HG03442 (cell line): ENCODE data around the gene CHAT.

Experiments used
- ATAC-seq: cut with Tn5 transposase; IDR thresholded peaks from one replicate; pipeline ENCODE4 v1.9.1; 2021; ENCODE audit warnings: mild to moderate bottlenecking, moderate library complexity; ENCODE audit not compliant: unreplicated experiment

The CHAT gene

GRCh38 chr10:49651039-49651835 is 37.4 kb downstream of the CHAT start:
- ATAC-seq = no peak

GRCh38 chr10:49651917-49652316 is 38.1 kb downstream of the CHAT start:
- no peak for ATAC-seq

GRCh38 chr10:49652421-49653272 is 38.8 kb downstream of the CHAT start:
- ATAC-seq = no peak

GRCh38 chr10:49653273-49653929 is 39.6 kb downstream of the CHAT start:
- ATAC-seq = no peak

- no peak for ATAC-seq
Observed at GRCh38 chr10:49654036-49654693, 40.3 kb downstream of the CHAT start.

- ATAC-seq = no peak
Observed at GRCh38 chr10:49655099-49655498, 41.3 kb downstream of the CHAT start.

GRCh38 chr10:49656845-49657493 is 43.1 kb downstream of the CHAT start:
- ATAC-seq = no peak

GRCh38 chr10:49657606-49658005 is 43.8 kb downstream of the CHAT start:
- ATAC-seq = no peak

- no peak for ATAC-seq
Observed at GRCh38 chr10:49661140-49661856, 47.5 kb downstream of the CHAT start.

- ATAC-seq = no peak
Observed at GRCh38 chr10:49662169-49662830, 48.5 kb downstream of the CHAT start.

- ATAC-seq = no peak
Observed at GRCh38 chr10:49663596-49663995, 49.8 kb downstream of the CHAT start.

- ATAC-seq = no peak
Observed at GRCh38 chr10:49664006-49664841, 50.4 kb downstream of the CHAT start.

- no peak for ATAC-seq
Observed at GRCh38 chr10:49664842-49665355, 51.1 kb downstream of the CHAT start.

- ATAC-seq = no peak
Observed at GRCh38 chr10:49666054-49666615, 52.3 kb downstream of the CHAT start.

- ATAC-seq = no peak
Observed at GRCh38 chr10:49666685-49667084, 52.8 kb downstream of the CHAT start.

- no peak for ATAC-seq
Observed at GRCh38 chr10:49667991-49668390, 54.2 kb downstream of the CHAT start.

- ATAC-seq = no peak
Observed at GRCh38 chr10:49668684-49669083, 54.8 kb downstream of the CHAT start.
